Measurements from ENCODE around the gene TFG. TPM values are rescaled to one million over a fixed set of nuclear protein-coding genes. Genes with fewer than 3 reads are reported as not detected.
A peak's percentile ranks its signal among the peaks of the same experiment; 100 is the strongest.
"Not testable (repeated sequence)": the region's sequence is repeated elsewhere in the genome, so short reads cannot be mapped to it uniquely, and the experiment has no call there.

TFG gene
- total RNA-seq, 3 donors from 2014 or later (not counting 1 experiment from before 2014, with no cell fraction given) = 47.6 to 52.8 (median 50.0) TPM

DNA sequence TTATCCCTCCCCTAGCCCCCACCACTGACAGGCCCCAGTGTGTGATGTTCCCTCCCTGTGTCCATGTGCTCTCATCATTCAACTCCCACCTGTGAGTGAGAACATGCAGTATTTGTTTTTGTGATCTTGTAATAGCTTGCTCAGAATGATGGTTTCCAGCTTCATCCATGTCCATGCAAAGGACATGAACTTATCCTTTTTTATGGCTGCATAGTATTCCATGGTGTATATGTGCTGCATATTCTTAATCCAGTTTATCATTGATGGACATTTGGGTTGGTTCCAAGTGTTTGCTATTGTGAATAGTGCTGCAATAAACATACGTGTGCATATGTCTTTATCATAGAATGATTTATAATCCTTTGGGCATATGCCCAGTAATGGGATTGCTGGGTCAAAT lies 42.0 kb upstream of the TFG start:
- H3K4me3 ChIP-seq (ENCODE audit: low read length); intact Hi-C loops (cut with micrococcal nuclease); H3K27ac Mint-ChIP-seq; H3K36me3 ChIP-seq (ENCODE audit: control insufficient read depth, insufficient read depth, low read length); DNase-seq; H3K27me3 ChIP-seq (ENCODE audit: control insufficient read depth, insufficient read depth, low read length); H3K27ac ChIP-seq (ENCODE audit: low read length); H3K9me3 ChIP-seq (ENCODE audit: control insufficient read depth, insufficient read depth, low read length); H3K9me3 Mint-ChIP-seq; H3K4me1 Mint-ChIP-seq; ATAC-seq; H3K4me3 Mint-ChIP-seq; H3K4me1 ChIP-seq (ENCODE audit: control insufficient read depth, insufficient read depth, low read length); H3K36me3 Mint-ChIP-seq; H3K27me3 Mint-ChIP-seq (ENCODE audit: low read depth in 2 of 2): not testable (repeated sequence)
- WGBS (ENCODE audit: insufficient coverage) = 100% methylated on average over 1 of the region's 1 CpG

DNA sequence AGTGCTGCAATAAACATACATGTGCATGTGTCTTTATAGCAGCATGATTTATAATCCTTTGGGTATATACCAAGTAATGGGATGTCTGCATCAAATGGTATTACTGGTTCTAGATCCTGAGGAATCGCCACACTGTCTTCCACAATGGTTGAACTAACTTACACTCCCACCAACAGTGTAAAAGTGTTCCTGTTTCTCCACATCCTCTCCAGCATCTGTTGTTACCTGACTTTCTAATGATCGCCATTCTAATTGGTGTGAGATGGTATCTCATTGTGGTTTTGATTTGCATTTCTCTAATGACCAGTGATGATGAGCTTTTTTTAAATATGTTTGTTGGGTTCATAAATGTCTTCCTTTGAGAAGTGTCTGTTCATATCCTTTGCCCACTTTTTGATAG lies 38.3 kb upstream of the TFG start:
- H3K9me3 ChIP-seq (ENCODE audit: control insufficient read depth, insufficient read depth, low read length); H3K27ac Mint-ChIP-seq; intact Hi-C loops (cut with micrococcal nuclease); ATAC-seq; H3K4me3 ChIP-seq (ENCODE audit: low read length); H3K4me3 Mint-ChIP-seq; H3K36me3 ChIP-seq (ENCODE audit: control insufficient read depth, insufficient read depth, low read length); H3K4me1 ChIP-seq (ENCODE audit: control insufficient read depth, insufficient read depth, low read length); H3K36me3 Mint-ChIP-seq; DNase-seq; H3K9me3 Mint-ChIP-seq; H3K4me1 Mint-ChIP-seq; H3K27me3 ChIP-seq (ENCODE audit: control insufficient read depth, insufficient read depth, low read length); H3K27ac ChIP-seq (ENCODE audit: low read length): not testable (repeated sequence)
- 100% methylated on average over 1 of the region's 2 CpGs for WGBS (ENCODE audit: insufficient coverage)
- peaks cover 9 to 11% of the 10 kb centered on the region in 2 donors for H3K27me3 Mint-ChIP-seq (ENCODE audit: low read depth in 2 of 2)

DNA sequence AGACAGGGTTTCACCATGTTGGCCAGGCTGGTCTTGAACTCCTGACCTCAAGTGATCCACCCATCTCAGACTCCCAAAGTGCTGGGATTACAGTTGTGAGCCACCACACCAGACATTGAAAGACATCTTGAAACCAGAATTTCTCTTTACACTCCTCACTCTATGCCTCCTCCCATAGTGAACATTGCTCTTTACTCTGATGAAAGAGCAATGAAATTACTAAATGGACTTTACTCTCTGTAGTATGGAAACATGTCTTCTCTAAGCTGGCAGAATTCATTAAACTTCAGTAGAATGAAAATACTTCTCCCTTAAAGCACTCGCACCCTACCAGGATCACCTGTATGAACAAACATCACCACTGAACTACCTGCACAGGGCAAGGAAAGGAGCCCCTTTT lies 27.8 kb upstream of the TFG start:
- no peaks in the 10 kb centered on the region for H3K4me1 Mint-ChIP-seq
- Histone ChIP-seq H3K27me3 (ENCODE audit: control insufficient read depth, insufficient read depth, low read length) (no peaks in the 10 kb centered on the region), H3K36me3 (ENCODE audit: control insufficient read depth, insufficient read depth, low read length) (no peaks in the 10 kb centered on the region), H3K4me1 (ENCODE audit: control insufficient read depth, insufficient read depth, low read length) (no peaks in the 10 kb centered on the region), H3K27ac (ENCODE audit: low read length) (no peak overlapping the region), H3K4me3 (ENCODE audit: low read length) (no peak overlapping the region), H3K9me3 (ENCODE audit: control insufficient read depth, insufficient read depth, low read length) (no peaks in the 10 kb centered on the region)
- no peaks in the 10 kb centered on the region for H3K9me3 Mint-ChIP-seq
- H3K27me3 Mint-ChIP-seq (ENCODE audit: low read depth in 2 of 2) = peaks cover 4 to 24% of the 10 kb centered on the region in 2 donors
- TF ChIP-seq, protein P1, sequence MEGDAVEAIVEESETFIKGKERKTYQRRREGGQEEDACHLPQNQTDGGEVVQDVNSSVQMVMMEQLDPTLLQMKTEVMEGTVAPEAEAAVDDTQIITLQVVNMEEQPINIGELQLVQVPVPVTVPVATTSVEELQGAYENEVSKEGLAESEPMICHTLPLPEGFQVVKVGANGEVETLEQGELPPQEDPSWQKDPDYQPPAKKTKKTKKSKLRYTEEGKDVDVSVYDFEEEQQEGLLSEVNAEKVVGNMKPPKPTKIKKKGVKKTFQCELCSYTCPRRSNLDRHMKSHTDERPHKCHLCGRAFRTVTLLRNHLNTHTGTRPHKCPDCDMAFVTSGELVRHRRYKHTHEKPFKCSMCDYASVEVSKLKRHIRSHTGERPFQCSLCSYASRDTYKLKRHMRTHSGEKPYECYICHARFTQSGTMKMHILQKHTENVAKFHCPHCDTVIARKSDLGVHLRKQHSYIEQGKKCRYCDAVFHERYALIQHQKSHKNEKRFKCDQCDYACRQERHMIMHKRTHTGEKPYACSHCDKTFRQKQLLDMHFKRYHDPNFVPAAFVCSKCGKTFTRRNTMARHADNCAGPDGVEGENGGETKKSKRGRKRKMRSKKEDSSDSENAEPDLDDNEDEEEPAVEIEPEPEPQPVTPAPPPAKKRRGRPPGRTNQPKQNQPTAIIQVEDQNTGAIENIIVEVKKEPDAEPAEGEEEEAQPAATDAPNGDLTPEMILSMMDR (IDR thresholded peaks at IDR 0.05) = no peak
- H3K4me3 Mint-ChIP-seq = no peak overlapping the region
- DNase-seq = no peak
- ATAC-seq = no peak
- intact Hi-C loops (cut with micrococcal nuclease) = no loop called here
- no peaks in the 10 kb centered on the region for H3K36me3 Mint-ChIP-seq
- H3K27ac Mint-ChIP-seq = no peak overlapping the region
- WGBS (ENCODE audit: insufficient coverage) = 87% methylated on average over 1 of the region's 1 CpG

DNA sequence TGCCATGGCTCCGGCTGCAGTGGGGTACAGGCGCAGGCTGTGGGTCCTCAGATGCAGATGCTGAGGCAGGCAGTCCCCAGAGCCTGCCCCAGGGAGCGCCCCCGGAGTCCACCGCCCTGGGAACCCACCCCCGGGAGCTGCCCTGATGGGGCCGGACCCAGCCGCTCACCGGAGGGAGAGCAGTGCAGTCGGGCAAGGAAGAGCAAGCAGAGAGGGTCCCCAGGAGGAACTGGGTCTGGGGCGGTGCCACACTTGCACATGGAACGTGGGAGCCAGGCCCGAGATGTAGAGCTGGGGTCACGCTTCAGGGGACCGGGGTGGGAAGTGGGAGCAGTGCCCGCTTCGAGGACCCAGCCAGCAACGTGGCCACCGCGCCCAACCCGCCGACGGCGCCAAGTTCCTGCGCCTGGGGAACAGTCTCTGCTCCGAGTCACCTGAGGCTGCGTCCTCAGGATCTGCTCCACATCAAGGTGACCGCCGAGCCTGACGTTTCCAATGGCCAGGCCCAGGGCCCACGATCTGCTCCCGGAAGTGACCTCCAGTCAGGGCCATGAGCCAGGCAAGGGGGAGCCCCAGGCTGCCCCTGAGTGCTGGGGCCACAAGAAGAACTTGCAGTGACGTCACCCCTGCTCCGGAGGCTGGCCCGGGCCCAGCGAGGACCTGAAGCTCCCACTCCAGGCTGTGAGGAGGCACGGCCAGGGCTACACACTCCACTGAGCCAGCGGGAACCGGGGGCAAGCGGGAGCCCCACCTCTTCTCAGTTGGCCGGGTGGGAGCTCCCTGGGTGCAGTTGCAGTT lies 27.0 kb upstream of the TFG start:
- Mint-ChIP-seq H3K4me3 (no peak overlapping the region), H3K27me3 (ENCODE audit: low read depth in 2 of 2) (peaks cover 4 to 24% of the 10 kb centered on the region in 2 donors), H3K9me3 (no peaks in the 10 kb centered on the region), H3K27ac (no peak overlapping the region), H3K4me1 (no peaks in the 10 kb centered on the region), H3K36me3 (no peaks in the 10 kb centered on the region)
- ATAC-seq (peak in 1 of 3 donors; percentile 30), DNase-seq (no peak)
- Histone ChIP-seq H3K4me3 (ENCODE audit: low read length) (no peak overlapping the region), H3K9me3 (ENCODE audit: control insufficient read depth, insufficient read depth, low read length) (no peaks in the 10 kb centered on the region), H3K27me3 (ENCODE audit: control insufficient read depth, insufficient read depth, low read length) (no peaks in the 10 kb centered on the region), H3K4me1 (ENCODE audit: control insufficient read depth, insufficient read depth, low read length) (no peaks in the 10 kb centered on the region), H3K27ac (ENCODE audit: low read length) (no peak overlapping the region), H3K36me3 (ENCODE audit: control insufficient read depth, insufficient read depth, low read length) (no peaks in the 10 kb centered on the region)
- TF ChIP-seq, protein P1 (IDR thresholded peaks at IDR 0.05) = no peak
- WGBS (ENCODE audit: insufficient coverage) = 83% methylated on average over 41 of the region's 41 CpGs
- intact Hi-C loops (cut with micrococcal nuclease) = no loop called here
